Colonic mucosa (tissue), 4 donors: Measurements from ENCODE around the gene NME9. TPM values are rescaled to one million over a fixed set of nuclear protein-coding genes. Genes with fewer than 3 reads are reported as not detected.

Experiments
- DNase-seq: peaks from one replicate; pipeline ENCODE4 v3.0.0-alpha.2; 2020
- H3K27ac ChIP-seq: fragments of 200-600 bp; one replicate; pipeline ENCODE4 v1.8.0; 2021
- H3K27me3 ChIP-seq: fragments of 200-600 bp; one replicate; pipeline ENCODE4 v1.8.0; 2021
- H3K36me3 ChIP-seq: fragments of 200-600 bp; one replicate; pipeline ENCODE4 v1.8.0; 2021
- H3K4me1 ChIP-seq: fragments of 200-600 bp; one replicate; pipeline ENCODE4 v1.8.0; 2021; ENCODE audit warnings: mild to moderate bottlenecking
- H3K4me3 ChIP-seq: fragments of 200-600 bp; one replicate; pipeline ENCODE4 v1.8.0; 2021
- H3K9ac ChIP-seq, 2 donors: one replicate each; pipeline ENCODE4 v1.7.0; 2013; ENCODE audit warnings: control low read depth in 2 of 2, low read depth in 2 of 2, low read length in 2 of 2
- H3K9me3 ChIP-seq: fragments of 200-600 bp; one replicate; pipeline ENCODE4 v1.8.0; 2021
- intact Hi-C: fragments of 100-400 bp; cut with DNase I; formaldehyde crosslinking; loops from one replicate; pipeline ENCODE4 v1.14.1; 2022
- total RNA-seq, 2 donors: library from RNA; stranded (reverse); fragmentation: NEBNext Ultra II Directional in 1 of 2; extraction: Animal tissue kit (Norgen Biotek cat#: 25700) in 1 of 2; gene quantifications; one replicate each; pipeline ENCODE4 v1.2.1, GENCODE V29; 2021
- TF ChIP-seq, protein P1 (sequence below): fragments of 200-600 bp; IDR thresholded peaks from one replicate; pipeline ENCODE4 v1.8.0; 2022; ENCODE audit warnings: antibody characterized with exemption, mild to moderate bottlenecking
- donor health status: healthy.
- donor health status: DM: no; HTN: no; CAD: no.
- donor health status: DM: no; HTN: no; CAD: no.

Gene NME9
- total RNA-seq, 2 donors from 2014 or later: not detected

DNA sequence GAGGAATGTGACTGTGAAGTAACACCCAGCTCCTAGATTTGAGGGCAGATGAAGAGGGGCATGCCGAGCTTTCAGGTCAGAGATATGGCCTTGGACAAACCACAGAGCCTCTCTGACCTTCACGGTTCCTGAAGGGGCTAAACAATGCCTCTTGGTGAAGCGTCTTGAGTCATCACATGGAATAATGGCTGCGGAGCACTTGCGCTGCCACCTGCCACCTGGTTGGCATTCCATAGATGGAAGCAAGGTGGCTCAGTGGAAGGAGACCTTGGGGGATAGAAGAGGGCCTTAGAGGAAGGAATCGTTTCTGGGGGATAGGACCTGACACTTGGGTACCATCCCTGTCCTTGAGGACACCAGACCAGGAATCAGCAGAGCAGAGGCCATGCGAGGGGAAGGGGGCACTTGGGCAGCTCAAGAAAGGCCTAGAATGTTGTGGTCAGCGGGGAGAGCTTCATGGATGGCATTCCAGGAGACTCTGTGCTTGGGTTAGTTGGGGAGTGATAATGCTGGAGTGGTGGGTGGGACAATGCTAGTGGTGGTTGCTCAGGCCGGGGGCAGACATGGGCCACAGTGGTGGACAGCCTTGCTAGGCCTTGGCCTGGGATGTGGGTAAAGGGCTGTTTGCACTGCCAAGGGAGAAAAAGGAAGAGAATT is 31.3 kb upstream of the NME9 start:
- intact Hi-C loops: no loop called here
- Histone ChIP-seq H3K4me1 (no peaks in the 10 kb centered on the region), H3K27me3 (no peaks in the 10 kb centered on the region), H3K27ac (no peak overlapping the region), H3K9ac (no peak overlapping the region), H3K36me3 (no peaks in the 10 kb centered on the region), H3K9me3 (no peaks in the 10 kb centered on the region), H3K4me3 (no peak overlapping the region)
- no peak for DNase-seq
- TF ChIP-seq, protein P1, sequence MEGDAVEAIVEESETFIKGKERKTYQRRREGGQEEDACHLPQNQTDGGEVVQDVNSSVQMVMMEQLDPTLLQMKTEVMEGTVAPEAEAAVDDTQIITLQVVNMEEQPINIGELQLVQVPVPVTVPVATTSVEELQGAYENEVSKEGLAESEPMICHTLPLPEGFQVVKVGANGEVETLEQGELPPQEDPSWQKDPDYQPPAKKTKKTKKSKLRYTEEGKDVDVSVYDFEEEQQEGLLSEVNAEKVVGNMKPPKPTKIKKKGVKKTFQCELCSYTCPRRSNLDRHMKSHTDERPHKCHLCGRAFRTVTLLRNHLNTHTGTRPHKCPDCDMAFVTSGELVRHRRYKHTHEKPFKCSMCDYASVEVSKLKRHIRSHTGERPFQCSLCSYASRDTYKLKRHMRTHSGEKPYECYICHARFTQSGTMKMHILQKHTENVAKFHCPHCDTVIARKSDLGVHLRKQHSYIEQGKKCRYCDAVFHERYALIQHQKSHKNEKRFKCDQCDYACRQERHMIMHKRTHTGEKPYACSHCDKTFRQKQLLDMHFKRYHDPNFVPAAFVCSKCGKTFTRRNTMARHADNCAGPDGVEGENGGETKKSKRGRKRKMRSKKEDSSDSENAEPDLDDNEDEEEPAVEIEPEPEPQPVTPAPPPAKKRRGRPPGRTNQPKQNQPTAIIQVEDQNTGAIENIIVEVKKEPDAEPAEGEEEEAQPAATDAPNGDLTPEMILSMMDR: no peak

DNA sequence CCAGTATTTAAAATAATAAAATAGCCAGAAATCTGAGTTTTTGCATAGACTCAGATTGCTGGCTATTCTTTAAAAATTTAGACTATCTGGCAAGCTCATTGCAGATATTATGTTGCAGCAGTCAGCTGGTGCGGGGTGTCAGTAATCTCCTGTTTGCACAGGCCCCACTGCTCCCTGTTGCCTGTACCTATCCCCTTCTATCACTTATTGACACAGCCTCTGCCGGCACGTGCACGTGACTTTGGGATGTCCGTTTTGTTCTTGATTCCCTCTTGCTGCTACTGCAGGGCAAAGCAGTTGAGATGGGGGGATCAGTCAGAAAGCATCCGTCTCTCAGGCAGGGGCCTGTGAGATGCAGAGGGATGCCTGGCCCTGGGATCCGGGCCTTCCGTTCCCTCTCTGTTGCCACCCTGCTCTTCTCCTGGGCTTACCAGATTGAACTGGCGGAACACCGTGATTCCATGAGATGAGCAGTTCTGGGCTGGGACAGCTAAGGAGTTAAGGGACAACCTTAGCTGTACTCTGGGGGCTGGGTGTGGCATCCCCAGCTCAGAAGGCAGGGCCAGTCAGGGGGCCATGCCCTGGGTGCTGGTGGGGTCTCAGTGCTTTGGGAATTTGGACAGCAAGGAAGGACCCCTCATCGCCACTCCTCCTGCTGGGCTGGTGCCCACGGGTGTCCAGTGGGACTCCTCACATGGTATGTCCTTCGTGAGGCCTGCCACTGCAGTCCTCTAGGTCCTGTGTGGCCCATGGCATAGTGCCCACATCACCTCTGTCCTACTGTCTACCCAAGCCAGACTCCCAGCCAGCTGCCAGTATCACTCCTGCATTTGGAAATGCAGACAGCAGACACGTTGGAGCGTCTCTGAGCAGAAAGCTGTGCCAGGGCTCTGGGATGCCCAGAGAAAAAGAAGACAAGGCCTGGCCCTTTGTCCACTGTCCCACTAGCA is 30.5 kb upstream of the NME9 start:
- no peaks in the 10 kb centered on the region for H3K9me3 ChIP-seq
- intact Hi-C loops: no loop called here
- no peak overlapping the region for H3K9ac ChIP-seq
- no peaks in the 10 kb centered on the region for H3K36me3 ChIP-seq
- no peaks in the 10 kb centered on the region for H3K27me3 ChIP-seq
- no peak overlapping the region for H3K4me3 ChIP-seq
- DNase-seq: no peak
- H3K27ac ChIP-seq: no peak overlapping the region
- TF ChIP-seq, protein P1: no peak
- no peaks in the 10 kb centered on the region for H3K4me1 ChIP-seq

DNA sequence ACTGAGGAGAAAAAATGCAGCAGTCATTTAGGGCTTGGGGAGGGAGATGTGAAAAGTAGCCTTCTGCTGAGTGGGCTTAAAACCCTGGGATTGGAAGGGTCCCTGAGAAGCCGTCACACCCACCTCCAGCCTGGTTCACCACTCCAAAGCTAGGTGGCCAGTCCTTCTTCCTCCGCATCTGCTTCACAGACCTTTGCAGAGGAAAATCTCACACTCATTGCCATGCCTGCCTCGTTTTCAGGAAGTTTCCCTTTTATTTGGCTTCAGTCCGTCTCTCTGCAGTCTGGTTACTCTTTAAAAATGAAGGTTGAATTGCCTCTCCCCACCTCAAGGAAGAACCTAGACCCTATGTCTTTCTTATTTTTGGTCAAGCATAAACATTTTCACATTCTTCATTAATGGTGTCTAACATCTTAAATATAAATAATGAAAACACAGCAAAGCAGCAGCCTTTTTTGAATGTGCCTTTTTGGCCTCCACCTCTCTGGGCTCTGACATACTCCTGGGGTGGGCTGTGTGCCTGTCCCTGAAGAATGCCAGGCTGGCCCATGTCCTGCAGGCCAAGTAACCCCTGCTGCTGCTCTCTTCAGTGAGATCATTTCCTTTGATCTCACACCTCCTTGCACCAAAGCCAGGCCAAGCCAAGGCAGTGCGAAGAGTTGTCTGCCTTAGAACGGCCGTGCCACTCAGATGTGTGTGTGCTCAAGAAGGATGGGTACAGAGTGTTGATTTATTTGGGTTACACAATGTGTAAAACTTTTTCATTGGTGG is 29.7 kb upstream of the NME9 start:
- H3K4me3 ChIP-seq: no peak overlapping the region
- no peak overlapping the region for H3K27ac ChIP-seq
- no peaks in the 10 kb centered on the region for H3K27me3 ChIP-seq
- H3K9me3 ChIP-seq: no peaks in the 10 kb centered on the region
- DNase-seq: no peak
- H3K9ac ChIP-seq: no peak overlapping the region
- intact Hi-C loops: no loop called here
- H3K4me1 ChIP-seq: no peaks in the 10 kb centered on the region
- no peaks in the 10 kb centered on the region for H3K36me3 ChIP-seq
- TF ChIP-seq, protein P1: no peak

DNA sequence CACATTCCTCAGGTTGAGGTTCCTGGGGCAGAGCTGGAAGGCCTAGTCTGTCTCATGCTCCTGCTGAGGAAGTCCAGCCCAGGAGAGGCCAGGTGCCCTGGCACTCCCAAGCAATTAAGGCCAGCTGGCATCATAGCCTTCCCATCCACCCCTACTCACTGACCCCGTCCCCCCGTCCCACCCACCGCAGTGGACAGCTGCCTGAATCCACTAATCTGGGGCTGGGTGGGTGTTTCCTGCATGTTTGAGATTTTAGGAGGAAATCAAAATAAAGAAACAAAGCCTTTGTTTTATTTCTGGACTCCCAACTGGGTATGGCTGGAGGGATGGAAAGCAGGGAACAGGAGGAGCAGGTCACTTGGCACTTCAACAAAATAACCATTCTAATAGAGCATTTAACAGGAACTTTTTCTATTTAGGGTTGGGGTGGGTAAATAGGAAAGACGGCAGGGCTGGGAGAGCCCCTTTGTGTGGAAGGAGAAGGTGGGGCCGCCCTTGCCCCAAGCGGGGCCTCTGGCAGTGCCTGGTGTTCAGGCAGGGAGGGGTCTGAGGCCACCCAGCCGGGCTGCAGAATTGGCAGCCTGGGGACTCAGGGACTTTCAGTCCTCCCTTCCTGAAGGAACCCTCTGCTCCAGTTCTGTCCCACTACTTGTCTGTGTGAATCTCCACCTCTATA is 27.2 kb upstream of the NME9 start:
- H3K27ac ChIP-seq: no peak overlapping the region
- no peak overlapping the region for H3K4me3 ChIP-seq
- no peak overlapping the region for H3K9ac ChIP-seq
- intact Hi-C loops: no loop called here
- no peak for DNase-seq
- no peaks in the 10 kb centered on the region for H3K9me3 ChIP-seq
- TF ChIP-seq, protein P1: no peak
- no peaks in the 10 kb centered on the region for H3K27me3 ChIP-seq
- no peaks in the 10 kb centered on the region for H3K36me3 ChIP-seq
- H3K4me1 ChIP-seq: no peaks in the 10 kb centered on the region

DNA sequence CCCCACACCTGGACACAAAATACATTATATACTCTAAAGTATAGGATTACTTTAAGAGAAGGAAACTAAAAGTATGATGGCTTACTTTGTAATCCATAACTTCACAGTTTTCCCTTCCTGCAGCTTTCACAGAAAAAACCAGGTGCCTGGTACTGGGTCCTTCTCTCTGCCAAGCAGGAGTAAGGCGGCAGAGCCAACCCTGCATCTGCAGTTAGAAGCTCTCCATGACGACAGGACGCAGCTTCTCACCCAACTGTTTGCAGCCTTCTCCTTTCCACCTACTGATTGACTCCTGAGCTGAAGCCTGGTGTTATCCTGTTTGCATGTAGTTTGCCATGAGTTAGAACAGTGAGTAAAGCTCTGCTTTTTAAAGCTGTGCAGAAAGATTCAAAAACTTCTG is 25.4 kb upstream of the NME9 start:
- Histone ChIP-seq H3K27ac (no peak overlapping the region), H3K9ac (no peak overlapping the region), H3K36me3 (no peaks in the 10 kb centered on the region), H3K4me3 (no peak overlapping the region), H3K4me1 (no peaks in the 10 kb centered on the region), H3K9me3 (no peaks in the 10 kb centered on the region), H3K27me3 (no peaks in the 10 kb centered on the region)
- intact Hi-C loops: no loop called here
- no peak for DNase-seq
- TF ChIP-seq, protein P1: no peak
